Right kidney (tissue), 1 donor: ENCODE measurements around the gene IFNA8.
"Not testable (repeated sequence)": the region's sequence is repeated elsewhere in the genome, so short reads cannot be mapped to it uniquely, and the experiment has no call there.

ENCODE experiments used
- DNase-seq: peaks from one replicate; pipeline ENCODE4 v3.0.0-alpha.2; 2016

IFNA8 gene

GRCh38 chr9:21428235-21428634 lies 19.3 kb downstream of the IFNA8 start:
- DNase-seq: no peak

- DNase-seq: no peak
Measured at GRCh38 chr9:21429191-21429590, 20.3 kb downstream of the IFNA8 start.

- no peak for DNase-seq
Measured at GRCh38 chr9:21432672-21433425, 23.9 kb downstream of the IFNA8 start.

- DNase-seq: no peak
Measured at GRCh38 chr9:21434202-21435014, 25.5 kb downstream of the IFNA8 start.

GRCh38 chr9:21435015-21435383 lies 26.1 kb downstream of the IFNA8 start:
- not testable (repeated sequence) for DNase-seq

GRCh38 chr9:21440139-21440538 lies 31.2 kb downstream of the IFNA8 start, which contains the start of gene IFNA1:
TSS of gene IFNA1 (plus strand) at chr9:21440439. CDS start at chr9:21440508, 69 bp downstream.
- DNase-seq: no peak

GRCh38 chr9:21443849-21444625 lies 35.1 kb downstream of the IFNA8 start:
- DNase-seq: no peak

- DNase-seq: not testable (repeated sequence)
Measured at GRCh38 chr9:21449312-21449711, 40.4 kb downstream of the IFNA8 start.

GRCh38 chr9:21450733-21451394 lies 41.9 kb downstream of the IFNA8 start:
- DNase-seq: no peak

GRCh38 chr9:21452681-21453080 lies 43.8 kb downstream of the IFNA8 start:
- no peak for DNase-seq

- no peak for DNase-seq
Measured at GRCh38 chr9:21454149-21454548, 45.2 kb downstream of the IFNA8 start.

GRCh38 chr9:21455320-21455719 lies 46.4 kb downstream of the IFNA8 start:
- no peak for DNase-seq
